Tibial nerve (tissue), 4 donors: Measurements from ENCODE around the gene DMGDH. TPM values are rescaled to one million over a fixed set of nuclear protein-coding genes. Genes with fewer than 3 reads are reported as not detected.

Source experiments
- DNase-seq, 2 donors: peaks; one replicate each; pipeline ENCODE4 v3.0.0-alpha.2; 2019; ENCODE audit warnings: low spot score in 2 of 2
- H3K27ac ChIP-seq, 4 donors: fragments of 200-600 bp; sonication (generic) in 3 of 4; one replicate each; pipeline ENCODE4 v1.5.1; 2017 to 2019; ENCODE audit warnings: mild to moderate bottlenecking in 1 of 4
- H3K27me3 ChIP-seq, 2 donors: fragments of 200-600 bp; sonication (generic) in 1 of 2; one replicate each; pipeline versions ENCODE4 v1.5.1 to v1.6.0; 2017 to 2019
- H3K36me3 ChIP-seq, 3 donors: fragments of 200-600 bp; sonication (generic); one replicate each; pipeline ENCODE4 v1.5.1; 2018 to 2019
- H3K4me1 ChIP-seq, 4 donors: fragments of 200-600 bp; sonication (generic) in 3 of 4; one replicate each; pipeline ENCODE4 v1.5.1; 2017 to 2019
- H3K4me3 ChIP-seq, 4 donors: fragments of 200-600 bp; sonication (generic) in 3 of 4; one replicate each; pipeline ENCODE4 v1.5.1; 2017 to 2019; ENCODE audit warnings: mild to moderate bottlenecking in 1 of 4, moderate library complexity in 1 of 4
- H3K9me3 ChIP-seq, 4 donors: fragments of 200-600 bp; sonication (generic) in 3 of 4; one replicate each; pipeline ENCODE4 v1.5.1; 2017 to 2019
- CTCF ChIP-seq, 5 experiments: fragments of 200-600 bp in 3 of 5; fragments of 450-650 bp in 2 of 5; sonication (generic) in 3 of 5; IDR thresholded peaks; one replicate each; pipeline ENCODE4 v1.5.1; 2016 to 2019; ENCODE audit warnings: antibody characterized with exemption in 5 of 5, mild to moderate bottlenecking in 3 of 5, moderate library complexity in 2 of 5
- EP300 ChIP-seq, 2 donors: sonication (generic); formaldehyde crosslinking; IDR thresholded peaks; one replicate each; pipeline ENCODE4 v1.6.1; 2017; ENCODE audit warnings: antibody characterized with exemption in 2 of 2, mild to moderate bottlenecking in 1 of 2
- POLR2A ChIP-seq, 2 donors: fragments of 450-650 bp; IDR thresholded peaks; one replicate each; pipeline ENCODE4 v1.6.1; 2017; ENCODE audit warnings: antibody characterized with exemption in 2 of 2, mild to moderate bottlenecking in 2 of 2, moderate library complexity in 2 of 2
- WGBS, 2 donors: methylation state at CpG; one replicate each; pipeline ENCODE4 v1.1.5; 2018; 5-methylcytosine and 5-hydroxymethylcytosine counted together
- total RNA-seq, 4 donors: library from RNA; depleted of rRNA; stranded (reverse); fragments of >200 nt; gene quantifications; one replicate each; pipeline ENCODE4 v1.1.0, GENCODE V29; 2016

DMGDH gene
- total RNA-seq, 4 donors from 2014 or later: 7.1 to 20.1 (median 11.8) TPM

GRCh38 chr5:79048437-79048836, 21.0 kb downstream of the DMGDH start:
- no peak for DNase-seq
- no peak overlapping the region for H3K27ac ChIP-seq
- H3K27me3 ChIP-seq: no peaks in the 10 kb centered on the region
- H3K4me3 ChIP-seq: no peak overlapping the region
- H3K4me1 ChIP-seq: no peaks in the 10 kb centered on the region
- TF ChIP-seq CTCF (IDR thresholded peaks at IDR 0.05) (no peak), POLR2A (IDR thresholded peaks at IDR 0.05) (no peak), EP300 (IDR thresholded peaks at IDR 0.05) (no peak)
- peaks cover 0 to 12% (median 0%) of the 10 kb centered on the region in 3 donors for H3K36me3 ChIP-seq
- peaks cover 0 to 13% (median 4%) of the 10 kb centered on the region in 4 donors for H3K9me3 ChIP-seq

DNA sequence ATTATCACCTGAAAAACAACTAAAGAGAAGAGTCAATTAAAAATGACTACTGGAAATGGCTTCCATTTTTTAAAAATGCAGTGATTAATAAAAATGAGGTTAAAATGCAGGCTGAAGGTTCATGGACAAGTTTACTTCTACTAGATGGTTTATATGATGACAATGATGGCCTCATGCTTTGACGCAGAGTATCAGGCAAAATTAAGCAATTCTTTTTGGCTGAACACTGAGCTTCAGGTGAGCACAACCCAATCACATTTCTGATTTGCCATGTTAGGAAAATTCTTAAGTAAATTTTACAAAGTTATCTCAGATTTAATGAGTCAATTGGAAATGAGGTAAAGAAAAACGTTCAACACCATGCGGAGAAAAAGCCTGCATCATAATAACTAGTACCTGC, 22.3 kb downstream of the DMGDH start:
- H3K27me3 ChIP-seq: no peaks in the 10 kb centered on the region
- no peak overlapping the region for H3K27ac ChIP-seq
- no peak for TF ChIP-seq POLR2A (IDR thresholded peaks at IDR 0.05)
- no peak for TF ChIP-seq EP300 (IDR thresholded peaks at IDR 0.05)
- TF ChIP-seq CTCF (IDR thresholded peaks at IDR 0.05): no peak
- no peak overlapping the region for H3K4me3 ChIP-seq
- H3K9me3 ChIP-seq: peaks cover 0 to 6% (median 3%) of the 10 kb centered on the region in 4 donors
- H3K4me1 ChIP-seq: no peaks in the 10 kb centered on the region
- 89 to 91% methylated on average over 3 of the region's 3 CpGs for WGBS, 2 donors
- no peak for DNase-seq
- H3K36me3 ChIP-seq: peaks cover 0 to 4% (median 0%) of the 10 kb centered on the region in 3 donors

- no peak for TF ChIP-seq EP300 (IDR thresholded peaks at IDR 0.05)
- no peak for TF ChIP-seq POLR2A (IDR thresholded peaks at IDR 0.05)
- TF ChIP-seq CTCF (IDR thresholded peaks at IDR 0.05): no peak
- no peaks in the 10 kb centered on the region for H3K27me3 ChIP-seq
- no peak overlapping the region for H3K27ac ChIP-seq
- no peak for DNase-seq
- H3K4me3 ChIP-seq: no peak overlapping the region
- 75 to 83% methylated on average over 3 of the region's 3 CpGs for WGBS, 2 donors
- H3K36me3 ChIP-seq: no peaks in the 10 kb centered on the region
- H3K9me3 ChIP-seq: peaks cover 0 to 1% (median 0%) of the 10 kb centered on the region in 4 donors
- no peaks in the 10 kb centered on the region for H3K4me1 ChIP-seq
These were observed 27.3 kb downstream of the DMGDH start for GRCh38 chr5:79042188-79042587.

DNA sequence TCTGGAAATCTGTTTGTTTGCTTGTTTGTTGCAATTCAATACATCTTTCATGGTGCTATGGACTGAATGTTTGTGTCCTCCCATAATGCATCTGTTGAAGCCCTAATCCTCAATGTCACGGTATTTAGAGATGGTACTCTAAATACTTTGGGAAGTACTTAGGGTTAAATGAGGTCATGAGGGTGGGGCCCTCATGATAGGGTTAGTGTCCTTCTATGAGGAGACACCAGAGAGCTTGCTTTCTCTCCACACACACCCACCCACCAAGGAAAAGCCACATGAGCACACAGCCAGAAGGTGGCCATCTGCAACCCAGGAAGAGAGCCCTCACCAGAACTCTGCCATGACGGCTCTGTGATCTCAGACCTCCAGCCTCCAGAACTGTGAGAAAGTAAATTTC, 32.7 kb downstream of the DMGDH start:
- Histone ChIP-seq H3K27ac (no peak overlapping the region), H3K9me3 (peaks cover 0 to 8% (median 0%) of the 10 kb centered on the region in 4 donors), H3K27me3 (no peaks in the 10 kb centered on the region), H3K4me1 (no peaks in the 10 kb centered on the region), H3K4me3 (no peak overlapping the region), H3K36me3 (no peaks in the 10 kb centered on the region)
- TF ChIP-seq CTCF (IDR thresholded peaks at IDR 0.05): no peak
- no peak for TF ChIP-seq EP300 (IDR thresholded peaks at IDR 0.05)
- TF ChIP-seq POLR2A (IDR thresholded peaks at IDR 0.05): no peak
- 93% methylated on average over 2 of the region's 2 CpGs for WGBS, 2 donors
- no peak for DNase-seq

DNA sequence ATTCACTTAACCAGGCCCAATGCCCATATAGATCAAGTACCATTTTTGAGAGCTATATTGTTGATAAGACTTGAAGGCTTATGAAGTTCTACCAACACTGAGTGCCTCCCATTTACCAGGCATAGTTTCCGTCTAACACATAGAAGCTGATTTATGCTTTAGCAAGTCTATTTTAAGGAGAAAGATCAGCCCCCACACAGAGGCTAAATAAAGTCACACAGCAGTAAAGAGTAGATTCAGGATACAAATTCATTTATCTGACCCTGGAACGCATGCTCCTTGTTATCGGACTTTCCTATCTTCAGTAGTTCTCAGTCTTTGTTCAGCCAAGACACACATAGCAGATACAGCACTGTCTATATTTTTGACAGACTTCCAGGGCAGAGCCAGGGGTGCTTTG, 34.2 kb downstream of the DMGDH start:
- H3K27ac ChIP-seq: no peak overlapping the region
- no peaks in the 10 kb centered on the region for H3K4me1 ChIP-seq
- no peak for DNase-seq
- H3K36me3 ChIP-seq: no peaks in the 10 kb centered on the region
- TF ChIP-seq EP300 (IDR thresholded peaks at IDR 0.05) (no peak), CTCF (IDR thresholded peaks at IDR 0.05) (no peak), POLR2A (IDR thresholded peaks at IDR 0.05) (no peak)
- no peaks in the 10 kb centered on the region for H3K27me3 ChIP-seq
- H3K4me3 ChIP-seq: no peak overlapping the region
- WGBS, 2 donors: 84 to 93% methylated on average over 3 of the region's 3 CpGs
- H3K9me3 ChIP-seq: peaks cover 0 to 8% (median 0%) of the 10 kb centered on the region in 4 donors
